Lower leg skin (tissue), 3 donors: ENCODE results near the gene PDSS2.

Source experiments
- CTCF ChIP-seq, 3 donors: fragments of 450-650 bp; IDR thresholded peaks; one replicate each; pipeline ENCODE4 v1.5.1; 2016; ENCODE audit warnings: antibody characterized with exemption in 3 of 3, mild to moderate bottlenecking in 3 of 3, moderate library complexity in 2 of 3
- POLR2A ChIP-seq, 2 donors: fragments of 450-650 bp; IDR thresholded peaks; one replicate each; pipeline ENCODE4 v1.6.1; 2016 to 2017; ENCODE audit warnings: antibody characterized with exemption in 2 of 2, mild to moderate bottlenecking in 1 of 2, moderate library complexity in 1 of 2

- TF ChIP-seq CTCF (IDR thresholded peaks at IDR 0.05) (no peak), POLR2A (IDR thresholded peaks at IDR 0.05) (no peak)
These were observed 57.8 kb downstream of the PDSS2 start for GRCh38 chr6:107401573-107401972.
